Smooth muscle cell (in vitro differentiated cells): ENCODE results near the gene TMEM52. TPM values are rescaled to one million over a fixed set of nuclear protein-coding genes. Genes with fewer than 3 reads are reported as not detected.

Experiments used
- DNase-seq: peaks from one replicate; lab custom pipeline; 2025; ENCODE audit not compliant: unreplicated experiment; lab: John Stamatoyannopoulos, UW
- H2AFZ ChIP-seq: fragments of 200-600 bp; sonication (generic); 2 replicates; pipeline ENCODE4 v1.6.0; 2016; ENCODE audit warnings: antibody characterized with exemption, low read depth, mild to moderate bottlenecking
- H3F3A ChIP-seq: fragments of 200-600 bp; sonication (generic); 2 replicates; pipeline ENCODE4 v1.6.0; 2017; ENCODE audit warnings: antibody characterized with exemption, low read depth
- H3K27ac ChIP-seq: fragments of 200-600 bp; sonication (generic); 2 replicates; pipeline ENCODE4 v1.5.1; 2016; ENCODE audit warnings: low read depth, mild to moderate bottlenecking
- H3K27me3 ChIP-seq: fragments of 200-600 bp; sonication (generic); 2 replicates; pipeline ENCODE4 v1.6.1; 2016; ENCODE audit warnings: low read depth, mild to moderate bottlenecking
- H3K36me3 ChIP-seq: fragments of 200-600 bp; sonication (generic); 2 replicates; pipeline ENCODE4 v1.5.1; 2016; ENCODE audit warnings: low read depth
- H3K4me1 ChIP-seq: fragments of 200-600 bp; sonication (generic); 2 replicates; pipeline ENCODE4 v1.5.1; 2016; ENCODE audit warnings: low read depth
- H3K4me2 ChIP-seq: fragments of 200-600 bp; sonication (generic); 2 replicates; pipeline ENCODE4 v1.6.0; 2016; ENCODE audit warnings: mild to moderate bottlenecking
- H3K4me3 ChIP-seq: fragments of 200-600 bp; sonication (generic); 2 replicates; pipeline ENCODE4 v1.5.1; 2016; ENCODE audit warnings: mild to moderate bottlenecking
- H3K79me2 ChIP-seq: fragments of 200-600 bp; sonication (generic); 2 replicates; pipeline ENCODE4 v1.6.0; 2016; ENCODE audit warnings: low read depth, mild to moderate bottlenecking
- H3K9ac ChIP-seq: fragments of 200-600 bp; sonication (generic); 2 replicates; pipeline ENCODE4 v1.6.0; 2016; ENCODE audit warnings: low read depth
- H3K9me3 ChIP-seq: fragments of 200-600 bp; sonication (generic); replicated peaks from 2 replicates; pipeline ENCODE4 v1.5.1; 2016; ENCODE audit warnings: low read depth
- H4K20me1 ChIP-seq: fragments of 200-600 bp; sonication (generic); 2 replicates; pipeline ENCODE4 v1.6.0; 2016; ENCODE audit warnings: low read depth
- CTCF ChIP-seq: fragments of 200-600 bp; sonication (generic); IDR thresholded peaks from 2 replicates; pipeline ENCODE4 v1.5.1; 2017; ENCODE audit warnings: borderline replicate concordance, mild to moderate bottlenecking, antibody characterized with exemption; ENCODE audit not compliant: insufficient read depth, poor library complexity, severe bottlenecking
- WGBS: methylation state at CpG from one replicate; pipeline ENCODE4 v1.1.7; 2016; ENCODE audit warnings: low lambda C conversion rate; 5-methylcytosine and 5-hydroxymethylcytosine counted together
- polyA plus RNA-seq: library from polyadenylated mRNA; unstranded; fragments of >200 nt; fragmentation: Nextera tagmentation; extraction: Ambion mirVana; gene quantifications from 2 replicates; pipeline ENCODE4 v1.2.1, GENCODE V29; 2016
- total RNA-seq: library from RNA; depleted of rRNA; stranded (reverse); fragments of >200 nt; gene quantifications from 2 replicates; pipeline ENCODE4 v1.2.3, GENCODE V29; 2014

TMEM52 gene
- total and polyA plus RNA-seq, 2 experiments from 2014 or later, result 0.18 to 1.7 TPM

GRCh38 chr1:1929639-1930545 is 10.8 kb upstream of the TMEM52 start:
- no peaks in the 10 kb centered on the region for H3K9me3 ChIP-seq
- no peak overlapping the region for H3K4me2 ChIP-seq
- DNase-seq, result no peak
- no peaks in the 10 kb centered on the region for H4K20me1 ChIP-seq
- no peaks in the 10 kb centered on the region for H3K36me3 ChIP-seq
- no peaks in the 10 kb centered on the region for H3K4me1 ChIP-seq
- H3K4me3 ChIP-seq, result no peak overlapping the region
- H3K9ac ChIP-seq, result no peak overlapping the region
- no peaks in the 10 kb centered on the region for H3K79me2 ChIP-seq
- no peak overlapping the region for H3K27ac ChIP-seq
- no peaks in the 10 kb centered on the region for H3K27me3 ChIP-seq
- no peaks in the 10 kb centered on the region for H3F3A ChIP-seq
- TF ChIP-seq CTCF, result no peak
- 91% methylated on average over 38 of the region's 38 CpGs for WGBS
- H2AFZ ChIP-seq, result no peak overlapping the region

GRCh38 chr1:1929102-1929638 is 10.1 kb upstream of the TMEM52 start:
- 87% methylated on average over 6 of the region's 10 CpGs for WGBS
- Histone ChIP-seq H3F3A (no peaks in the 10 kb centered on the region), H3K4me1 (no peaks in the 10 kb centered on the region)

GRCh38 chr1:1928231-1929101 is 9.4 kb upstream of the TMEM52 start:
- Histone ChIP-seq H3F3A (no peaks in the 10 kb centered on the region), H3K4me2 (no peak overlapping the region), H3K4me3 (no peak overlapping the region), H3K9ac (no peak overlapping the region), H4K20me1 (no peaks in the 10 kb centered on the region), H3K27ac (no peak overlapping the region), H2AFZ (no peak overlapping the region), H3K36me3 (no peaks in the 10 kb centered on the region), H3K27me3 (no peaks in the 10 kb centered on the region), H3K79me2 (no peaks in the 10 kb centered on the region), H3K4me1 (no peaks in the 10 kb centered on the region), H3K9me3 (no peaks in the 10 kb centered on the region)
- DNase-seq, result no peak
- WGBS, result 86% methylated on average over 30 of the region's 34 CpGs
- TF ChIP-seq CTCF, result no peak

More at GRCh38 chr1:1929102-1929638, 10.1 kb upstream of the TMEM52 start:
- Histone ChIP-seq H3K27ac (no peak overlapping the region), H3K36me3 (no peaks in the 10 kb centered on the region), H4K20me1 (no peaks in the 10 kb centered on the region), H3K27me3 (no peaks in the 10 kb centered on the region), H3K79me2 (no peaks in the 10 kb centered on the region), H3K9ac (no peak overlapping the region), H3K4me2 (no peak overlapping the region), H3K4me3 (no peak overlapping the region), H2AFZ (no peak overlapping the region), H3K9me3 (no peaks in the 10 kb centered on the region)
- no peak for TF ChIP-seq CTCF
- no peak for DNase-seq
